Measurements from ENCODE around the gene FBXO42. TPM values are rescaled to one million over a fixed set of nuclear protein-coding genes. Genes with fewer than 3 reads are reported as not detected.

FBXO42 gene
- total and polyA plus RNA-seq, 2 experiments from 2014 or later, result 6.0 to 20.7 TPM

GRCh38 chr1:16226129-16226489 is 126.2 kb downstream of the FBXO42 start:
- Mint-ChIP-seq H3K4me1 (peaks cover 19% of the 10 kb centered on the region), H3K27me3 (ENCODE audit: insufficient read depth, low read depth, poor library complexity) (peaks cover 52% of the 10 kb centered on the region), H3K9me3 (no peaks in the 10 kb centered on the region; the same call in 2 of the 3 replicates), H3K4me3 (peak overlapping the region; percentile 75), H3K36me3 (ENCODE audit: low read depth) (no peaks in the 10 kb centered on the region), H3K27ac (no peak overlapping the region)
- Histone ChIP-seq H3K4me2 (peak overlapping the region; percentile 95), H3K79me2 (replicated peaks; ENCODE audit: insufficient read depth) (no peaks in the 10 kb centered on the region), H2AFZ (peak overlapping the region; percentile 97), H4K20me1 (replicated peaks; ENCODE audit: insufficient read depth) (no peaks in the 10 kb centered on the region; the same call in 1 of the 2 replicates), H3F3A (replicated peaks; ENCODE audit: low read depth) (peaks cover 16% of the 10 kb centered on the region), H3K36me3 (ENCODE audit: insufficient read depth) (no peaks in the 10 kb centered on the region), H3K4me3 (peak overlapping the region; percentile 69), H3K27me3 (ENCODE audit: insufficient read depth) (peaks cover 54% of the 10 kb centered on the region), H3K4me1 (ENCODE audit: insufficient read depth) (peaks cover 13% of the 10 kb centered on the region; the same call in 1 of the 2 replicates), H3K9me2 (ENCODE audit: insufficient read depth) (no peaks in the 10 kb centered on the region), H3K27ac (ENCODE audit: low read depth) (no peak overlapping the region)
- ATAC-seq (no peak), DNase-seq (ENCODE audit: low spot score) (no peak)
- TF ChIP-seq ZNF462 (CRISPR knock-in tag; IDR thresholded peaks at IDR 0.05), result no peak
- no peak for TF ChIP-seq JUNB (IDR thresholded peaks at IDR 0.05; ENCODE audit: unreplicated experiment)
- no peak for TF ChIP-seq EZH2phosphoT487 (IDR thresholded peaks at IDR 0.05; ENCODE audit: unreplicated experiment)
- TF ChIP-seq POLR2AphosphoS5 (IDR thresholded peaks at IDR 0.05; ENCODE audit: low read depth), result no peak
- TF ChIP-seq, protein P1, sequence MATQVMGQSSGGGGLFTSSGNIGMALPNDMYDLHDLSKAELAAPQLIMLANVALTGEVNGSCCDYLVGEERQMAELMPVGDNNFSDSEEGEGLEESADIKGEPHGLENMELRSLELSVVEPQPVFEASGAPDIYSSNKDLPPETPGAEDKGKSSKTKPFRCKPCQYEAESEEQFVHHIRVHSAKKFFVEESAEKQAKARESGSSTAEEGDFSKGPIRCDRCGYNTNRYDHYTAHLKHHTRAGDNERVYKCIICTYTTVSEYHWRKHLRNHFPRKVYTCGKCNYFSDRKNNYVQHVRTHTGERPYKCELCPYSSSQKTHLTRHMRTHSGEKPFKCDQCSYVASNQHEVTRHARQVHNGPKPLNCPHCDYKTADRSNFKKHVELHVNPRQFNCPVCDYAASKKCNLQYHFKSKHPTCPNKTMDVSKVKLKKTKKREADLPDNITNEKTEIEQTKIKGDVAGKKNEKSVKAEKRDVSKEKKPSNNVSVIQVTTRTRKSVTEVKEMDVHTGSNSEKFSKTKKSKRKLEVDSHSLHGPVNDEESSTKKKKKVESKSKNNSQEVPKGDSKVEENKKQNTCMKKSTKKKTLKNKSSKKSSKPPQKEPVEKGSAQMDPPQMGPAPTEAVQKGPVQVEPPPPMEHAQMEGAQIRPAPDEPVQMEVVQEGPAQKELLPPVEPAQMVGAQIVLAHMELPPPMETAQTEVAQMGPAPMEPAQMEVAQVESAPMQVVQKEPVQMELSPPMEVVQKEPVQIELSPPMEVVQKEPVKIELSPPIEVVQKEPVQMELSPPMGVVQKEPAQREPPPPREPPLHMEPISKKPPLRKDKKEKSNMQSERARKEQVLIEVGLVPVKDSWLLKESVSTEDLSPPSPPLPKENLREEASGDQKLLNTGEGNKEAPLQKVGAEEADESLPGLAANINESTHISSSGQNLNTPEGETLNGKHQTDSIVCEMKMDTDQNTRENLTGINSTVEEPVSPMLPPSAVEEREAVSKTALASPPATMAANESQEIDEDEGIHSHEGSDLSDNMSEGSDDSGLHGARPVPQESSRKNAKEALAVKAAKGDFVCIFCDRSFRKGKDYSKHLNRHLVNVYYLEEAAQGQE (IDR thresholded peaks at IDR 0.05; ENCODE audit: unreplicated experiment), result no peak
- TF ChIP-seq, protein P2, sequence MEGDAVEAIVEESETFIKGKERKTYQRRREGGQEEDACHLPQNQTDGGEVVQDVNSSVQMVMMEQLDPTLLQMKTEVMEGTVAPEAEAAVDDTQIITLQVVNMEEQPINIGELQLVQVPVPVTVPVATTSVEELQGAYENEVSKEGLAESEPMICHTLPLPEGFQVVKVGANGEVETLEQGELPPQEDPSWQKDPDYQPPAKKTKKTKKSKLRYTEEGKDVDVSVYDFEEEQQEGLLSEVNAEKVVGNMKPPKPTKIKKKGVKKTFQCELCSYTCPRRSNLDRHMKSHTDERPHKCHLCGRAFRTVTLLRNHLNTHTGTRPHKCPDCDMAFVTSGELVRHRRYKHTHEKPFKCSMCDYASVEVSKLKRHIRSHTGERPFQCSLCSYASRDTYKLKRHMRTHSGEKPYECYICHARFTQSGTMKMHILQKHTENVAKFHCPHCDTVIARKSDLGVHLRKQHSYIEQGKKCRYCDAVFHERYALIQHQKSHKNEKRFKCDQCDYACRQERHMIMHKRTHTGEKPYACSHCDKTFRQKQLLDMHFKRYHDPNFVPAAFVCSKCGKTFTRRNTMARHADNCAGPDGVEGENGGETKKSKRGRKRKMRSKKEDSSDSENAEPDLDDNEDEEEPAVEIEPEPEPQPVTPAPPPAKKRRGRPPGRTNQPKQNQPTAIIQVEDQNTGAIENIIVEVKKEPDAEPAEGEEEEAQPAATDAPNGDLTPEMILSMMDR (conservative IDR thresholded peaks at IDR 0.05; ENCODE audit: low read depth in 2 of 2), result no peak
- TF ChIP-seq EZH2 (IDR thresholded peaks at IDR 0.05; ENCODE audit: low read depth, unreplicated experiment), result no peak
- no peak for TF ChIP-seq CREB1 (CRISPR knock-in tag; IDR thresholded peaks at IDR 0.05; ENCODE audit: low read depth)
- no peak for TF ChIP-seq STAT1 (IDR thresholded peaks at IDR 0.05; ENCODE audit: unreplicated experiment)
- TF ChIP-seq ZNF114 (CRISPR knock-in tag; IDR thresholded peaks at IDR 0.05), result no peak
